GM18873 (cell line): Measurements from ENCODE around the gene LYRM4.
A peak's percentile ranks its signal among the peaks of the same experiment; 100 is the strongest.

Experiments used
- ATAC-seq: cut with Tn5 transposase; IDR thresholded peaks from one replicate; pipeline ENCODE4 v1.9.1; 2021; ENCODE audit warnings: mild to moderate bottlenecking, moderate library complexity, moderate number of reproducible peaks; ENCODE audit not compliant: unreplicated experiment, low FRiP score

Gene LYRM4

GRCh38 chr6:5107341-5107740 is 153.4 kb downstream of the LYRM4 start:
- ATAC-seq = no peak

- no peak for ATAC-seq
These were observed 155.6 kb downstream of the LYRM4 start for GRCh38 chr6:5105146-5105545.

GRCh38 chr6:5104667-5105066 is 156.1 kb downstream of the LYRM4 start:
- ATAC-seq = no peak

- ATAC-seq = no peak
These were observed 157.5 kb downstream of the LYRM4 start for GRCh38 chr6:5103250-5103649.

GRCh38 chr6:5102267-5102970 is 158.3 kb downstream of the LYRM4 start:
- no peak for ATAC-seq

- no peak for ATAC-seq
These were observed 159.9 kb downstream of the LYRM4 start for GRCh38 chr6:5100806-5101205.

GRCh38 chr6:5099537-5099936 is 161.2 kb downstream of the LYRM4 start:
- no peak for ATAC-seq

GRCh38 chr6:5098501-5099270 is 162.1 kb downstream of the LYRM4 start:
- no peak for ATAC-seq

- ATAC-seq = no peak
These were observed 164.3 kb downstream of the LYRM4 start for GRCh38 chr6:5096482-5096881.

- peak; percentile 52 for ATAC-seq
These were observed 165.5 kb downstream of the LYRM4 start for GRCh38 chr6:5095236-5095635.

- ATAC-seq = no peak
These were observed 166.4 kb downstream of the LYRM4 start for GRCh38 chr6:5094327-5094726.

GRCh38 chr6:5093231-5094015 is 167.3 kb downstream of the LYRM4 start:
- no peak for ATAC-seq

GRCh38 chr6:5091210-5092069 is 169.3 kb downstream of the LYRM4 start:
- ATAC-seq = no peak

- ATAC-seq = no peak
These were observed 170.1 kb downstream of the LYRM4 start for GRCh38 chr6:5090603-5091002.

- no peak for ATAC-seq
These were observed 171.0 kb downstream of the LYRM4 start for GRCh38 chr6:5089481-5090438.

GRCh38 chr6:5088780-5089179 is 172.0 kb downstream of the LYRM4 start:
- no peak for ATAC-seq

- ATAC-seq = no peak
These were observed 173.4 kb downstream of the LYRM4 start for GRCh38 chr6:5087389-5087788.

- no peak for ATAC-seq
These were observed 174.4 kb downstream of the LYRM4 start for GRCh38 chr6:5086294-5086890.
